Tibial nerve (tissue), 4 donors: ENCODE results near the gene SHISAL1.

Source experiments
- EP300 ChIP-seq, 2 donors: sonication (generic); formaldehyde crosslinking; IDR thresholded peaks; one replicate each; pipeline ENCODE4 v1.6.1; 2017; ENCODE audit warnings: antibody characterized with exemption in 2 of 2, mild to moderate bottlenecking in 1 of 2
- POLR2A ChIP-seq, 2 donors: fragments of 450-650 bp; IDR thresholded peaks; one replicate each; pipeline ENCODE4 v1.6.1; 2017; ENCODE audit warnings: antibody characterized with exemption in 2 of 2, mild to moderate bottlenecking in 2 of 2, moderate library complexity in 2 of 2
- TF ChIP-seq, protein P1 (sequence below), 5 experiments: fragments of 200-600 bp in 3 of 5; fragments of 450-650 bp in 2 of 5; sonication (generic) in 3 of 5; IDR thresholded peaks; one replicate each; pipeline ENCODE4 v1.5.1; 2016 to 2019; ENCODE audit warnings: antibody characterized with exemption in 5 of 5, mild to moderate bottlenecking in 3 of 5, moderate library complexity in 2 of 5

DNA sequence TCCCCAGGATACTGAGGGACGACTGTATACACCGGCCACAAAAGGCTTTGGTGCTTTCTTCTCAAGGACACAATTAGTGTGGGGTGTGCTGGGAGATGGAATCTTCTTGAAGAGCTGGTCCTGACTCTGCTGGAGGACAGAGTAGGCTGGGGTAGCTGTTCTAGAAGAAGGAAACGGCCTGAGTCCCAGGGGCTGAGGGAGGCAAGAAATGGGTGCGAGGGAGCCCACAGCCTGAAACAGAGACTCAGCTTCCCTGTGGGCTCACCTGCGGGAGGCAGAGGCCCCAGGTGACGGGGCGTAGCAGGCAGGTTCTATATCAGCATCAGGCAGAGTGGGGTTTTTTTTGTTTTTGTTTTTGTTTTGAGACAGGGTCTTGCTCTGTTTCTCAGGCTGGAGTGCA lies 95.4 kb downstream of the SHISAL1 start:
- TF ChIP-seq, protein P1, sequence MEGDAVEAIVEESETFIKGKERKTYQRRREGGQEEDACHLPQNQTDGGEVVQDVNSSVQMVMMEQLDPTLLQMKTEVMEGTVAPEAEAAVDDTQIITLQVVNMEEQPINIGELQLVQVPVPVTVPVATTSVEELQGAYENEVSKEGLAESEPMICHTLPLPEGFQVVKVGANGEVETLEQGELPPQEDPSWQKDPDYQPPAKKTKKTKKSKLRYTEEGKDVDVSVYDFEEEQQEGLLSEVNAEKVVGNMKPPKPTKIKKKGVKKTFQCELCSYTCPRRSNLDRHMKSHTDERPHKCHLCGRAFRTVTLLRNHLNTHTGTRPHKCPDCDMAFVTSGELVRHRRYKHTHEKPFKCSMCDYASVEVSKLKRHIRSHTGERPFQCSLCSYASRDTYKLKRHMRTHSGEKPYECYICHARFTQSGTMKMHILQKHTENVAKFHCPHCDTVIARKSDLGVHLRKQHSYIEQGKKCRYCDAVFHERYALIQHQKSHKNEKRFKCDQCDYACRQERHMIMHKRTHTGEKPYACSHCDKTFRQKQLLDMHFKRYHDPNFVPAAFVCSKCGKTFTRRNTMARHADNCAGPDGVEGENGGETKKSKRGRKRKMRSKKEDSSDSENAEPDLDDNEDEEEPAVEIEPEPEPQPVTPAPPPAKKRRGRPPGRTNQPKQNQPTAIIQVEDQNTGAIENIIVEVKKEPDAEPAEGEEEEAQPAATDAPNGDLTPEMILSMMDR (IDR thresholded peaks at IDR 0.05), result no peak
- TF ChIP-seq POLR2A (IDR thresholded peaks at IDR 0.05), result no peak
- TF ChIP-seq EP300 (IDR thresholded peaks at IDR 0.05), result no peak
